ENCODE measurements around the gene ZNF10. TPM values are rescaled to one million over a fixed set of nuclear protein-coding genes. Genes with fewer than 3 reads are reported as not detected.

Gene ZNF10
- 10 to 100 TPM; 13.9 to 14.7 TPM for total RNA-seq

DNA sequence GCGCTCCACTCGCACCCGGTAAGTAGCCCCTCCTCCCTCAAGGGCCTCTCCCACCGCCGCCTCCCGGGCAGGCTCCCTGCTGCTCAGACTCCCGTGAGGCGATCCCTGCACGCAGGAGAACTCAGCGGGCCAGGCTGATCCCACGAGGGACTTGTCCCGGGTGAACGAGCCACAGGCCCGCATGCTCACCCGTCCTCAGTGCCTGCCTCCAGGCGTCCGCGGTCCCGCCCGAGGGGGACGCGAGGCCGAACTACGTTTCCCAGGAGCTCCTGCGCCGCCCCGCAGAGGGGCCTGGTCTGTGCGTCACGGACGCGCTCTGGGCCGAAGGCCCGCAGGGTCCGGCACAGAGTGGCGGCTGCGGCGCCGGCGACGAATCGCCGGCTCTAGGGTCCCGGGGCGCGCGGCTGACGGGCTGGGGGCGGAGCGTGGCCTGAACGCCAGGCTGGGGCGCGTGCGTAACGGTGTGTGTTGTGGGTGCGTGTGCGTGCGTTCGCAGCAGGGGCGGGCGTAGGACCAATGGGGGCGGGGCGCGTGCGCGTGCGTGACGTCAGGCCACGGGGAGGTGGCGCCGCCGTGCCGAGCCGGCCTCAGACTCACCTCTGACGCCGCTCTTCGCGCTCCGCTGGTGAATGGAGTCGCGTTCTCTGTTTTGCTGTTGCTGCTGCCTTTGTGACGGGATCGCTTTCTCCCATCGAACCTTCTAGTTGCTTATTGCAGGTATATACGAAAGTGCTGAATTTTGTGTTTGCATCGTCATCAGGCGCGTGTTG is at the start of gene ZNF10, which contains the start of gene ZNF891:
TSS of gene ZNF10 (plus strand) at position 590 of the 770 bp plus-strand sequence. CDS start 13,866 bp downstream, outside the sequence.
TSS of gene ZNF891 (minus strand) at position 237 of the 770 bp plus-strand sequence. CDS start 8,356 bp downstream, outside the sequence.
- TF ChIP-seq, protein P1, sequence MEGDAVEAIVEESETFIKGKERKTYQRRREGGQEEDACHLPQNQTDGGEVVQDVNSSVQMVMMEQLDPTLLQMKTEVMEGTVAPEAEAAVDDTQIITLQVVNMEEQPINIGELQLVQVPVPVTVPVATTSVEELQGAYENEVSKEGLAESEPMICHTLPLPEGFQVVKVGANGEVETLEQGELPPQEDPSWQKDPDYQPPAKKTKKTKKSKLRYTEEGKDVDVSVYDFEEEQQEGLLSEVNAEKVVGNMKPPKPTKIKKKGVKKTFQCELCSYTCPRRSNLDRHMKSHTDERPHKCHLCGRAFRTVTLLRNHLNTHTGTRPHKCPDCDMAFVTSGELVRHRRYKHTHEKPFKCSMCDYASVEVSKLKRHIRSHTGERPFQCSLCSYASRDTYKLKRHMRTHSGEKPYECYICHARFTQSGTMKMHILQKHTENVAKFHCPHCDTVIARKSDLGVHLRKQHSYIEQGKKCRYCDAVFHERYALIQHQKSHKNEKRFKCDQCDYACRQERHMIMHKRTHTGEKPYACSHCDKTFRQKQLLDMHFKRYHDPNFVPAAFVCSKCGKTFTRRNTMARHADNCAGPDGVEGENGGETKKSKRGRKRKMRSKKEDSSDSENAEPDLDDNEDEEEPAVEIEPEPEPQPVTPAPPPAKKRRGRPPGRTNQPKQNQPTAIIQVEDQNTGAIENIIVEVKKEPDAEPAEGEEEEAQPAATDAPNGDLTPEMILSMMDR (IDR thresholded peaks at IDR 0.05): no peak
- DNase-seq (ENCODE audit: low spot score) (peak; percentile 76), ATAC-seq (ENCODE audit: insufficient number of reproducible peaks, low FRiP score, low read depth) (peak; percentile 98)
- peaks cover 70% of the 10 kb centered on the region for H3K9me3 ChIP-seq
- H3K4me1 ChIP-seq (ENCODE audit: control insufficient read depth in 1 of 2, low read depth in 2 of 2): peaks cover 6 to 8% of the 10 kb centered on the region in 2 donors
- peaks cover 18% of the 10 kb centered on the region for H3K36me3 ChIP-seq
- peak within 1 kb of the TSS; percentile 93 for H3K4me3 ChIP-seq
- H3K27me3 ChIP-seq (replicated peaks; ENCODE audit: insufficient read depth): no peaks in the 10 kb centered on the region
- peak within 1 kb of the TSS; percentile 86 to 94 for H3K27ac ChIP-seq

DNA sequence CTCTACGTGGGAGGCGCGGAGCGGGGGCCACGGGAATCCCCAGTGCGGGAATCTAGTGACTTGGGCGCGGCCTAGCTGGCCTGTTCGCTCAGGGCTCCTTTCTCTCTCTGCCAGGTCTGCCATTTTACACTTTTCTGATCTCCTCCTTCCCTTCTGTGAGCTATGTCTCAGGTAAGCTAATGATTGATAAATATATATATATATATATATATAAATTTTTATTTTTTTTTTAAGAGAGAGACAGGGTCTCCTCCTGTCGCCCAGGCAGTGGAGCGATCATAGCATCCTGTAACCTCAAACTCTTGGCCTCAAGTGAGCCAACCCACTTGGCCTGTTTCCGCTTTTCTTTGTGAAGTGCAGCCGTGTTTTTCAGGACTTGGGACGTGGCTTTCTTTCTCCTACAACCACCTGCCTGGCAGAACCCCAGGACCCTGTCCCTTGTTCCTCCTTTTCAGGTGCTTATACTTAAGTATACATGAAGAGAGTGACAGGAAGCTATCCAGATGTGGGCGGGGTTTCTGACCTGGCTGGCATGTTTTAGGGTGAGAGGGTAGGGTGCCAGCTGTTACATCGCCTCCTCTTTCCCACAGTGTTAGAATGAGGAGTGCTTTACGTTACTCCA is 49.2 kb upstream of the ZNF10 start:
- peaks cover 78% of the 10 kb centered on the region for H3K9me3 ChIP-seq
- H3K36me3 ChIP-seq: peaks cover 34% of the 10 kb centered on the region
- H3K27ac ChIP-seq: peak overlapping the region; percentile 96 to 98
- H3K4me3 ChIP-seq: peak overlapping the region; percentile 93
- ATAC-seq (ENCODE audit: insufficient number of reproducible peaks, low FRiP score, low read depth): no peak
- no peaks in the 10 kb centered on the region for H3K27me3 ChIP-seq (replicated peaks; ENCODE audit: insufficient read depth)
- TF ChIP-seq, protein P1 (IDR thresholded peaks at IDR 0.05): no peak
- no peaks in the 10 kb centered on the region for H3K4me1 ChIP-seq (ENCODE audit: control insufficient read depth in 1 of 2, low read depth in 2 of 2)
- no peak for DNase-seq (ENCODE audit: low spot score)

DNA sequence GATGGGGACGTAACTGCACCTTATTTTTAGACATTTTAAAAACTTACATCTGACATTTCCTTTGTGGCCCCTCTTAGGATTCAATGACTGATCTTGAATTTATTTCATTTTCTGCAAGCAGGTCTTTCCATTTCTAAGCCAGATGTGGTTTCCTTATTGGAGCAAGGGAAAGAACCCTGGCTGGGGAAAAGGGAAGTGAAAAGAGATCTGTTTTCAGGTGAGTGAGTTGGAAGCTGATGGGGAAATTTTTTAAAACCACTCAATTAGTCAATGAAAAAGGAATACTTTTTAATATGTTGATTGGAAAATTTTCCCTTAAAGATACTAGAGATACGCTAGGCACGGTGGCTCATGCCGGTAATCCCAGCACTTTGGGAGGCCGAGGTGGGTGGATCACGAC is 47.1 kb upstream of the ZNF10 start:
- H3K4me3 ChIP-seq: no peak overlapping the region
- H3K9me3 ChIP-seq: peaks cover 79% of the 10 kb centered on the region
- TF ChIP-seq, protein P1 (IDR thresholded peaks at IDR 0.05): no peak
- DNase-seq (ENCODE audit: low spot score) (no peak), ATAC-seq (ENCODE audit: insufficient number of reproducible peaks, low FRiP score, low read depth) (no peak)
- H3K4me1 ChIP-seq (ENCODE audit: control insufficient read depth in 1 of 2, low read depth in 2 of 2): no peaks in the 10 kb centered on the region
- no peaks in the 10 kb centered on the region for H3K27me3 ChIP-seq (replicated peaks; ENCODE audit: insufficient read depth)
- peaks cover 51% of the 10 kb centered on the region for H3K36me3 ChIP-seq
- H3K27ac ChIP-seq: no peak overlapping the region

DNA sequence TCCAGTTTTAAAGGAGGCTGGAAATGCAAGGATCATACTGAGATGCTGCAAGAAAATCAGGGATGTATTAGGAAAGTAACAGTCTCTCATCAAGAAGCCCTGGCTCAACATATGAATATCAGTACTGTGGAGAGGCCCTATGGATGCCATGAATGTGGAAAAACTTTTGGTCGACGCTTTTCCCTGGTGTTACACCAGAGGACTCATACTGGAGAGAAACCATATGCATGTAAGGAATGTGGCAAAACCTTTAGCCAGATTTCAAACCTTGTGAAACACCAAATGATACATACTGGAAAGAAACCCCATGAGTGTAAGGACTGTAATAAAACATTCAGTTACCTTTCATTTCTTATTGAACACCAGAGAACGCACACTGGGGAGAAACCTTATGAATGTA is 24.8 kb upstream of the ZNF10 start:
- H3K27ac ChIP-seq: no peak overlapping the region
- ATAC-seq (ENCODE audit: insufficient number of reproducible peaks, low FRiP score, low read depth): no peak
- peak overlapping the region; percentile 4 for H3K4me3 ChIP-seq
- TF ChIP-seq, protein P1 (IDR thresholded peaks at IDR 0.05): no peak
- no peaks in the 10 kb centered on the region for H3K4me1 ChIP-seq (ENCODE audit: control insufficient read depth in 1 of 2, low read depth in 2 of 2)
- peaks cover 70% of the 10 kb centered on the region for H3K36me3 ChIP-seq
- H3K9me3 ChIP-seq: peaks cover 100% of the 10 kb centered on the region
- no peaks in the 10 kb centered on the region for H3K27me3 ChIP-seq (replicated peaks; ENCODE audit: insufficient read depth)
- DNase-seq (ENCODE audit: low spot score): no peak

DNA sequence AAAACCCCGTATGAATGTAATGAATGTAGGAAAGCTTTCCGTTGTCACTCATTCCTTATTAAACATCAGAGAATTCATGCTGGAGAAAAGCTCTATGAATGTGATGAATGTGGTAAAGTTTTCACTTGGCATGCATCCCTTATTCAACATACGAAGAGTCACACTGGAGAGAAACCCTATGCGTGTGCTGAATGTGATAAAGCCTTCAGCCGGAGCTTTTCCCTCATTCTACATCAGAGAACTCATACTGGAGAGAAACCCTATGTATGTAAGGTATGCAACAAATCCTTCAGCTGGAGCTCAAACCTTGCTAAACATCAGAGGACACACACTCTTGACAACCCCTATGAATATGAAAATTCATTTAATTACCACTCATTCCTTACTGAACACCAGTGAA is 24.2 kb upstream of the ZNF10 start:
- peaks cover 100% of the 10 kb centered on the region for H3K9me3 ChIP-seq
- peak overlapping the region; percentile 4 for H3K4me3 ChIP-seq
- no peaks in the 10 kb centered on the region for H3K4me1 ChIP-seq (ENCODE audit: control insufficient read depth in 1 of 2, low read depth in 2 of 2)
- no peak for DNase-seq (ENCODE audit: low spot score)
- H3K27me3 ChIP-seq (replicated peaks; ENCODE audit: insufficient read depth): no peaks in the 10 kb centered on the region
- no peak overlapping the region for H3K27ac ChIP-seq
- no peak for ATAC-seq (ENCODE audit: insufficient number of reproducible peaks, low FRiP score, low read depth)
- peaks cover 64% of the 10 kb centered on the region for H3K36me3 ChIP-seq
- TF ChIP-seq, protein P1 (IDR thresholded peaks at IDR 0.05): no peak
